NCI-H1092 treated with DMSO at 0.1 percent for 48 hours (cell line): ENCODE data around the gene WNT9B.
"Not testable (repeated sequence)": the region's sequence is repeated elsewhere in the genome, so short reads cannot be mapped to it uniquely, and the experiment has no call there.

Experiments
- DNase-seq: peaks from one replicate; lab custom pipeline; 2025; lab: John Stamatoyannopoulos, UW

WNT9B gene

GRCh38 chr17:46821482-46822387 lies 29.6 kb upstream of the WNT9B start:
- no peak for DNase-seq

- no peak for DNase-seq
These were observed 28.9 kb upstream of the WNT9B start for GRCh38 chr17:46822388-46822921.

GRCh38 chr17:46823657-46824056 lies 27.7 kb upstream of the WNT9B start:
- DNase-seq: no peak

- DNase-seq: no peak
These were observed 25.3 kb upstream of the WNT9B start for GRCh38 chr17:46826116-46826515.

- DNase-seq: no peak
These were observed 24.1 kb upstream of the WNT9B start for GRCh38 chr17:46827274-46827673.

GRCh38 chr17:46831573-46832330 lies 19.6 kb upstream of the WNT9B start:
- DNase-seq: no peak

GRCh38 chr17:46832331-46832821 lies 19.0 kb upstream of the WNT9B start:
- DNase-seq: no peak

- DNase-seq: no peak
These were observed 18.2 kb upstream of the WNT9B start for GRCh38 chr17:46832945-46833839.

- DNase-seq: no peak
These were observed 17.6 kb upstream of the WNT9B start for GRCh38 chr17:46833840-46834208.

GRCh38 chr17:46834846-46835245 lies 16.5 kb upstream of the WNT9B start:
- DNase-seq: no peak

GRCh38 chr17:46836500-46836899 lies 14.9 kb upstream of the WNT9B start:
- DNase-seq: no peak

- no peak for DNase-seq
These were observed 13.9 kb upstream of the WNT9B start for GRCh38 chr17:46837521-46837920.

GRCh38 chr17:46839211-46839610 lies 12.2 kb upstream of the WNT9B start:
- DNase-seq: no peak

- not testable (repeated sequence) for DNase-seq
These were observed 10.8 kb upstream of the WNT9B start for GRCh38 chr17:46840596-46840995.

- DNase-seq: no peak
These were observed 9.6 kb upstream of the WNT9B start for GRCh38 chr17:46841561-46842379.

- no peak for DNase-seq
These were observed 8.5 kb upstream of the WNT9B start for GRCh38 chr17:46842835-46843234.

- no peak for DNase-seq
These were observed 3.9 kb upstream of the WNT9B start for GRCh38 chr17:46847204-46848191.

- DNase-seq: no peak
These were observed 2.8 kb upstream of the WNT9B start for GRCh38 chr17:46848534-46848933.

- no peak for DNase-seq
These were observed 725 bp upstream of the WNT9B start for GRCh38 chr17:46850688-46851028.
